Left ventricle myocardium inferior (tissue), 1 donor: ENCODE measurements around the gene GPR157. TPM values are rescaled to one million over a fixed set of nuclear protein-coding genes. Genes with fewer than 3 reads are reported as not detected.
"Not testable (repeated sequence)": the region's sequence is repeated elsewhere in the genome, so short reads cannot be mapped to it uniquely, and the experiment has no call there.

ENCODE experiments used
- DNase-seq: peaks from one replicate; pipeline ENCODE4 v3.0.0-alpha.2; 2020
- H3K27ac ChIP-seq: fragments of 200-600 bp; replicated peaks from 2 replicates; pipeline ENCODE4 v1.8.0; 2021
- H3K27me3 ChIP-seq: fragments of 200-600 bp; 2 replicates; pipeline ENCODE4 v1.8.0; 2021; ENCODE audit warnings: low read depth
- H3K36me3 ChIP-seq: fragments of 200-600 bp; 2 replicates; pipeline ENCODE4 v1.8.0; 2021
- H3K4me1 ChIP-seq: fragments of 200-600 bp; 2 replicates; pipeline ENCODE4 v1.8.0; 2021
- H3K4me3 ChIP-seq: fragments of 200-600 bp; 2 replicates; pipeline ENCODE4 v1.8.0; 2021; ENCODE audit warnings: mild to moderate bottlenecking, moderate library complexity
- H3K9me3 ChIP-seq: fragments of 200-600 bp; replicated peaks from 2 replicates; pipeline ENCODE4 v1.8.0; 2021
- CTCF ChIP-seq: fragments of 200-600 bp; IDR thresholded peaks from 2 replicates; pipeline ENCODE4 v1.8.0; 2021; ENCODE audit warnings: antibody characterized with exemption, mild to moderate bottlenecking, borderline replicate concordance
- intact Hi-C: fragments of 100-400 bp; cut with micrococcal nuclease; formaldehyde crosslinking; loops from one replicate; pipeline ENCODE4 v1.11.0; 2022
- total RNA-seq: library from RNA; stranded (reverse); fragmentation: NEBNext Ultra II Directional; extraction: Animal tissue kit (Norgen Biotek cat#: 25700); gene quantifications from one replicate; pipeline ENCODE4 v1.2.1, GENCODE V29; 2021
- donor health status: DM: no; HTN: yes; CAD: no; lungs with severe emphysema.

The GPR157 gene
- total RNA-seq, 1 donor from 2014 or later = 48.4 TPM

GRCh38 chr1:9095818-9096217 is 33.1 kb downstream of the GPR157 start:
- TF ChIP-seq CTCF = no peak
- H3K27me3 ChIP-seq = no peaks in the 10 kb centered on the region
- peaks cover 7% of the 10 kb centered on the region for H3K9me3 ChIP-seq
- no peak overlapping the region for H3K27ac ChIP-seq
- no peak for DNase-seq
- H3K4me1 ChIP-seq = peaks cover 19% of the 10 kb centered on the region
- intact Hi-C loops = loop anchor here (10.0 kb wide), 2 partner anchors 81 to 181 kb away; no protein-coding TSS in a partner anchor
- H3K4me3 ChIP-seq = no peak overlapping the region
- no peaks in the 10 kb centered on the region for H3K36me3 ChIP-seq

- H3K4me3 ChIP-seq, H3K27ac ChIP-seq, H3K36me3 ChIP-seq, H3K9me3 ChIP-seq, DNase-seq, H3K27me3 ChIP-seq: not testable (repeated sequence)
- peaks cover 11% of the 10 kb centered on the region for H3K4me1 ChIP-seq
- intact Hi-C loops = loop anchor here (10.0 kb wide), 2 partner anchors 79 to 179 kb away; no protein-coding TSS in a partner anchor
Observed at GRCh38 chr1:9093996-9094595, 34.8 kb downstream of the GPR157 start.

GRCh38 chr1:9093581-9093980 is 35.3 kb downstream of the GPR157 start:
- Histone ChIP-seq H3K27ac (no peak overlapping the region), H3K4me1 (peaks cover 7% of the 10 kb centered on the region), H3K9me3 (peaks cover 7% of the 10 kb centered on the region), H3K4me3 (no peak overlapping the region), H3K36me3 (no peaks in the 10 kb centered on the region), H3K27me3 (no peaks in the 10 kb centered on the region)
- TF ChIP-seq CTCF = no peak
- intact Hi-C loops = loop anchor here (10.0 kb wide), 2 partner anchors 79 to 179 kb away; no protein-coding TSS in a partner anchor
- DNase-seq = no peak

- H3K4me3 ChIP-seq = no peak overlapping the region
- H3K36me3 ChIP-seq = no peaks in the 10 kb centered on the region
- H3K27ac ChIP-seq = no peak overlapping the region
- intact Hi-C loops = loop anchor here (10.0 kb wide), 2 partner anchors 78 to 178 kb away; no protein-coding TSS in a partner anchor
- H3K9me3 ChIP-seq = peaks cover 7% of the 10 kb centered on the region
- peaks cover 2% of the 10 kb centered on the region for H3K4me1 ChIP-seq
- no peak for TF ChIP-seq CTCF
- no peaks in the 10 kb centered on the region for H3K27me3 ChIP-seq
- DNase-seq = no peak
Observed at GRCh38 chr1:9093091-9093490, 35.8 kb downstream of the GPR157 start.

- DNase-seq = no peak
- intact Hi-C loops = no loop called here
Observed at GRCh38 chr1:9088807-9089206, 40.1 kb downstream of the GPR157 start.

More at GRCh38 chr1:9088807-9089206, 40.1 kb downstream of the GPR157 start:
- no peaks in the 10 kb centered on the region for H3K9me3 ChIP-seq
- TF ChIP-seq CTCF = no peak
- no peaks in the 10 kb centered on the region for H3K27me3 ChIP-seq
- H3K4me3 ChIP-seq = no peak overlapping the region
- H3K27ac ChIP-seq = no peak overlapping the region
- peaks cover 19% of the 10 kb centered on the region for H3K4me1 ChIP-seq
- H3K36me3 ChIP-seq = no peaks in the 10 kb centered on the region
